Muscle layer of duodenum (tissue), 2 donors: Measurements from ENCODE around the gene EMP1.

Source experiments
- H3K27ac ChIP-seq: one replicate; pipeline ENCODE4 v1.7.0; 2013; ENCODE audit warnings: mild to moderate bottlenecking, low read length
- H3K27me3 ChIP-seq: one replicate; pipeline ENCODE4 v1.7.0; 2013; ENCODE audit warnings: low read depth, mild to moderate bottlenecking, control low read depth, low read length
- H3K36me3 ChIP-seq, 2 donors: one replicate each; pipeline ENCODE4 v1.7.0; 2013; ENCODE audit warnings: low read length in 2 of 2, control low read depth in 1 of 2, mild to moderate bottlenecking in 1 of 2; ENCODE audit not compliant: insufficient read depth in 2 of 2, control insufficient read depth in 1 of 2
- H3K4me1 ChIP-seq, 2 donors: one replicate each; pipeline ENCODE4 v1.7.0; 2013; ENCODE audit warnings: low read length in 2 of 2, mild to moderate bottlenecking in 2 of 2, control low read depth in 1 of 2, moderate library complexity in 1 of 2; ENCODE audit not compliant: insufficient read depth in 2 of 2, control insufficient read depth in 1 of 2
- H3K4me3 ChIP-seq, 2 donors: one replicate each; pipeline ENCODE4 v1.7.0; 2013; ENCODE audit warnings: low read length in 2 of 2, low read depth in 1 of 2, mild to moderate bottlenecking in 1 of 2
- H3K9me3 ChIP-seq, 2 donors: one replicate each; pipeline ENCODE4 v1.7.0; 2013; ENCODE audit warnings: low read length in 2 of 2, control low read depth in 1 of 2, mild to moderate bottlenecking in 1 of 2; ENCODE audit not compliant: control insufficient read depth in 1 of 2
- donor health status: healthy.

EMP1 gene

GRCh38 chr12:13196130-13196921 lies at the start of gene EMP1:
Gene EMP1, plus strand, starts transcription at chr12:13196726. Its CDS starts 14,785 bp downstream, at chr12:13211511.
- Histone ChIP-seq H3K4me3 (peak within 1 kb of the TSS; percentile 65 to 95), H3K27ac (peak within 1 kb of the TSS; percentile 100), H3K36me3 (peaks cover 6 to 7% of the 10 kb centered on the region in 2 donors), H3K4me1 (peaks cover 14 to 25% of the 10 kb centered on the region in 2 donors), H3K27me3 (no peaks in the 10 kb centered on the region), H3K9me3 (no peaks in the 10 kb centered on the region)

- H3K27me3 ChIP-seq, result no peaks in the 10 kb centered on the region
- no peak overlapping the region for H3K27ac ChIP-seq
- no peak overlapping the region for H3K4me3 ChIP-seq
- no peaks in the 10 kb centered on the region for H3K4me1 ChIP-seq
- no peaks in the 10 kb centered on the region for H3K36me3 ChIP-seq
- no peaks in the 10 kb centered on the region for H3K9me3 ChIP-seq
Measured at GRCh38 chr12:13147688-13148484, 48.6 kb upstream of the EMP1 start.

GRCh38 chr12:13148485-13148847 lies 48.1 kb upstream of the EMP1 start:
- Histone ChIP-seq H3K36me3 (no peaks in the 10 kb centered on the region), H3K27ac (no peak overlapping the region)

GRCh38 chr12:13149411-13149810 lies 47.1 kb upstream of the EMP1 start:
- H3K4me3 ChIP-seq, result no peak overlapping the region
- H3K27ac ChIP-seq, result no peak overlapping the region
- H3K27me3 ChIP-seq, result no peaks in the 10 kb centered on the region
- no peaks in the 10 kb centered on the region for H3K9me3 ChIP-seq
- no peaks in the 10 kb centered on the region for H3K4me1 ChIP-seq
- H3K36me3 ChIP-seq, result no peaks in the 10 kb centered on the region

More at GRCh38 chr12:13148485-13148847, 48.1 kb upstream of the EMP1 start:
- Histone ChIP-seq H3K27me3 (no peaks in the 10 kb centered on the region), H3K4me3 (no peak overlapping the region), H3K9me3 (no peaks in the 10 kb centered on the region), H3K4me1 (no peaks in the 10 kb centered on the region)

GRCh38 chr12:13152281-13152680 lies 44.2 kb upstream of the EMP1 start:
- Histone ChIP-seq H3K36me3 (no peaks in the 10 kb centered on the region), H3K27me3 (no peaks in the 10 kb centered on the region), H3K4me3 (no peak overlapping the region), H3K27ac (no peak overlapping the region), H3K9me3 (no peaks in the 10 kb centered on the region), H3K4me1 (no peaks in the 10 kb centered on the region)

- Histone ChIP-seq H3K4me3 (no peak overlapping the region), H3K36me3 (no peaks in the 10 kb centered on the region), H3K9me3 (no peaks in the 10 kb centered on the region), H3K27ac (no peak overlapping the region), H3K27me3 (no peaks in the 10 kb centered on the region), H3K4me1 (no peaks in the 10 kb centered on the region)
Measured at GRCh38 chr12:13152756-13153155, 43.8 kb upstream of the EMP1 start.

- H3K27me3 ChIP-seq, result no peaks in the 10 kb centered on the region
- H3K36me3 ChIP-seq, result no peaks in the 10 kb centered on the region
- H3K27ac ChIP-seq, result no peak overlapping the region
- no peaks in the 10 kb centered on the region for H3K4me1 ChIP-seq
- H3K4me3 ChIP-seq, result no peak overlapping the region
- H3K9me3 ChIP-seq, result no peaks in the 10 kb centered on the region
Measured at GRCh38 chr12:13153180-13153579, 43.3 kb upstream of the EMP1 start.

GRCh38 chr12:13154027-13154538 lies 42.4 kb upstream of the EMP1 start:
- H3K27ac ChIP-seq, result no peak overlapping the region
- no peak overlapping the region for H3K4me3 ChIP-seq
- H3K9me3 ChIP-seq, result no peaks in the 10 kb centered on the region
- H3K36me3 ChIP-seq, result no peaks in the 10 kb centered on the region
- no peaks in the 10 kb centered on the region for H3K4me1 ChIP-seq
- H3K27me3 ChIP-seq, result no peaks in the 10 kb centered on the region

GRCh38 chr12:13154831-13155230 lies 41.7 kb upstream of the EMP1 start:
- Histone ChIP-seq H3K27ac (no peak overlapping the region), H3K4me3 (no peak overlapping the region), H3K9me3 (no peaks in the 10 kb centered on the region), H3K36me3 (no peaks in the 10 kb centered on the region), H3K27me3 (no peaks in the 10 kb centered on the region), H3K4me1 (no peaks in the 10 kb centered on the region)

- no peaks in the 10 kb centered on the region for H3K9me3 ChIP-seq
- no peak overlapping the region for H3K27ac ChIP-seq
- H3K4me1 ChIP-seq, result no peaks in the 10 kb centered on the region
- H3K36me3 ChIP-seq, result no peaks in the 10 kb centered on the region
- H3K27me3 ChIP-seq, result no peaks in the 10 kb centered on the region
- no peak overlapping the region for H3K4me3 ChIP-seq
Measured at GRCh38 chr12:13156277-13156676, 40.2 kb upstream of the EMP1 start.

GRCh38 chr12:13161172-13161571 lies 35.4 kb upstream of the EMP1 start:
- no peak overlapping the region for H3K27ac ChIP-seq
- H3K36me3 ChIP-seq, result no peaks in the 10 kb centered on the region
- peaks cover 5 to 10% of the 10 kb centered on the region in 2 donors for H3K4me1 ChIP-seq
- no peaks in the 10 kb centered on the region for H3K9me3 ChIP-seq
- no peak overlapping the region for H3K4me3 ChIP-seq
- H3K27me3 ChIP-seq, result no peaks in the 10 kb centered on the region
